Thyroid gland (tissue), 4 donors: Measurements from ENCODE around the gene KIF2C.
"Not testable (repeated sequence)": the region's sequence is repeated elsewhere in the genome, so short reads cannot be mapped to it uniquely, and the experiment has no call there.

Source experiments
- POLR2A ChIP-seq, 2 donors: fragments of 450-650 bp; IDR thresholded peaks; one replicate each; pipeline ENCODE4 v1.6.1; 2017; ENCODE audit warnings: antibody characterized with exemption in 2 of 2, mild to moderate bottlenecking in 2 of 2, moderate library complexity in 1 of 2
- TF ChIP-seq, protein P1 (sequence below), 6 experiments: fragments of 200-600 bp in 3 of 6; fragments of 450-650 bp in 3 of 6; sonication (generic) in 3 of 6; IDR thresholded peaks; one replicate each; pipeline ENCODE4 v1.5.1; 2016 to 2019; ENCODE audit warnings: antibody characterized with exemption in 6 of 6, mild to moderate bottlenecking in 2 of 6, inconsistent platforms in 1 of 6, moderate library complexity in 1 of 6

GRCh38 chr1:44810762-44811105 lies 71.1 kb downstream of the KIF2C start:
- TF ChIP-seq, protein P1, sequence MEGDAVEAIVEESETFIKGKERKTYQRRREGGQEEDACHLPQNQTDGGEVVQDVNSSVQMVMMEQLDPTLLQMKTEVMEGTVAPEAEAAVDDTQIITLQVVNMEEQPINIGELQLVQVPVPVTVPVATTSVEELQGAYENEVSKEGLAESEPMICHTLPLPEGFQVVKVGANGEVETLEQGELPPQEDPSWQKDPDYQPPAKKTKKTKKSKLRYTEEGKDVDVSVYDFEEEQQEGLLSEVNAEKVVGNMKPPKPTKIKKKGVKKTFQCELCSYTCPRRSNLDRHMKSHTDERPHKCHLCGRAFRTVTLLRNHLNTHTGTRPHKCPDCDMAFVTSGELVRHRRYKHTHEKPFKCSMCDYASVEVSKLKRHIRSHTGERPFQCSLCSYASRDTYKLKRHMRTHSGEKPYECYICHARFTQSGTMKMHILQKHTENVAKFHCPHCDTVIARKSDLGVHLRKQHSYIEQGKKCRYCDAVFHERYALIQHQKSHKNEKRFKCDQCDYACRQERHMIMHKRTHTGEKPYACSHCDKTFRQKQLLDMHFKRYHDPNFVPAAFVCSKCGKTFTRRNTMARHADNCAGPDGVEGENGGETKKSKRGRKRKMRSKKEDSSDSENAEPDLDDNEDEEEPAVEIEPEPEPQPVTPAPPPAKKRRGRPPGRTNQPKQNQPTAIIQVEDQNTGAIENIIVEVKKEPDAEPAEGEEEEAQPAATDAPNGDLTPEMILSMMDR (IDR thresholded peaks at IDR 0.05): not testable (repeated sequence)
- not testable (repeated sequence) for TF ChIP-seq POLR2A (IDR thresholded peaks at IDR 0.05)
